Cardiac fibroblast (primary cell): ENCODE results near the gene CCDC134.

Experiments
- DNase-seq, 2 donors: peaks; one replicate each; pipeline versions ENCODE4 v3.0.0 to v3.0.0-alpha.2; 2010; ENCODE audit warnings: low read depth in 2 of 2
- H3K4me3 ChIP-seq, 2 donors: replicated peaks in 1 of 2; 1 replicate in 1 of 2; 2 replicates in 1 of 2; pipeline ENCODE4 v1.5.1; 2011; ENCODE audit warnings: low read depth in 2 of 2, low read length in 2 of 2, mild to moderate bottlenecking in 2 of 2, moderate library complexity in 1 of 2
- CTCF ChIP-seq: IDR thresholded peaks from one replicate; pipeline ENCODE4 v1.5.1; 2011; ENCODE audit warnings: low read depth, mild to moderate bottlenecking, low read length, inconsistent platforms

The CCDC134 gene

DNA sequence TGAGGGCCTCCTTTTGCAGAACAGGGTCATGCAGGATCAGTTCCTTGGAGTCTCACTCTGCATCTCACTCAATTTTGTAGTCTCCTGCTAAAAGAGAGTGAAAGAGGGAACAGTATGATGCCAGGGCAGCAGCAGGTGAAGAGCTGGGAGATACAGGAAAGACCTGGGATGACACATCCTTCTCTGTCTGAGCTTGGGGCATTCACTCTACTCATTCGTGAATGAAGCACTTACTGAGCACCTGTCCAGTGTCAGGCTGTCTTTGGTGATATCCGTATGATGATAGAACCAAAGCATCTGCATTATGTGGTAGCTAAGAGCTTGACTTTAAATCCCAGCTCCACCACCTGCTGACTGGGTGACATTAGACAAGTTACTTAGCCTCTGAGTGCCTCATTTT lies 46.8 kb downstream of the CCDC134 start:
- no peak overlapping the region for H3K4me3 ChIP-seq
- no peak for TF ChIP-seq CTCF
- DNase-seq, result no peak

DNA sequence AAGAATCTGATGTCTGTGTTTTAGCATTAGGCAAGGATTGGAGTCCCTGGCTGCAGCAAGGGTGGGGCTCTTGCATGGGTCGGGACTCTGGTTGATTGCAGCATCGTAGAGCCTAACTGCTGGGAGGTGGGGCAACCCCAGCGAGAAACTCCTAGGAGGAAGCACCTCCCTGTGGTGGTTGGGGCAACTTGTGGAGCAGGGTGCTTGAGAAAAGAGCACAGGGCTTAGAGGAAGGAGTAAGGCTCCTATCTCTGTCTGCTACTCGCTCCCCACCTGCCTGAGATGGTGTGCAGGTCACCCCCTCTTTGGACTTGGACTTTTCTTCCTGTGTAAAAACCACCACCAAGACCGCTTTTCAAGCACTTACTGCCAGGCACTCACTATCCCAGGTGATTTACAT lies 48.0 kb downstream of the CCDC134 start:
- no peak overlapping the region for H3K4me3 ChIP-seq
- peak in 1 of 2 donors; percentile 25 for DNase-seq
- TF ChIP-seq CTCF, result no peak

- DNase-seq, result no peak
- TF ChIP-seq CTCF, result no peak
- no peak overlapping the region for H3K4me3 ChIP-seq
Observed at GRCh38 chr22:41856469-41856868, 56.0 kb downstream of the CCDC134 start.

- no peak overlapping the region for H3K4me3 ChIP-seq
- TF ChIP-seq CTCF, result peak; percentile 69
- peak; percentile 69 to 75 for DNase-seq
Observed at GRCh38 chr22:41857155-41857859, 56.8 kb downstream of the CCDC134 start.

DNA sequence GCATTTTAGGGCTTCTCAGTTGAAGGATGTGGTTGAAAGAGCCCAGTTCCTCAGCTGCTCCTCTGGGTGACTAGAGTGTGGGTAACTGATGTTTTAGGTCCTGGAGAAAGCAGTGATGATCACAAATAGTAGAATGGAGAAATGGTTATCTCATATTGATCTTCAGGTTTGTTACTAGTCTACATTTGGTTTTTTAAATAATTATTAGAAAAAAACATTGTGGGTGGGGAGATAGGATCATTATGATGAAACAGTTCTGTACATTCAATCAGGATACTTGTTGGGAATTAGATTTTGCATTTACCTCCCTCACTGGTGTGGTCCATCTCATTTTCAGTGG lies 57.4 kb downstream of the CCDC134 start:
- no peak for DNase-seq
- no peak for TF ChIP-seq CTCF

DNA sequence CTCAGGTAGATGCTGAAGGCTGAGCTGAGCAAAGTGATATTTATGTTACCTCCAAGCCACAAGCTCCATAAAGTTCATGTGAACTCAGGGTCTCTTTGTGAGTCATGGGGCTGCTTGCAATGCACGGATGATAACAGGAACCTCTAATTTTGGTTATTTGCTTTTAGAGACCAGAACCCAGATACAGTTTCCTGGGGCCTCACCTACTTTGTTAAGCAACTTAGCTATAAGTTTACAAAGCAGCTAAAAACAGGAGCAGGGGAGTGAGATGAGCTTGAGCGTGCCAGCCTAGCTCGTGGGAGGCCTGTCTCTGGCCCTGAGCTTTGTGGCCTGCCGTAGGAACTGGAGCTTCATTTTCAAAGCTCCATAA lies 61.7 kb downstream of the CCDC134 start:
- no peak for TF ChIP-seq CTCF
- H3K4me3 ChIP-seq, result no peak overlapping the region
- peak; percentile 22 to 34 for DNase-seq

More for the DNA sequence above, 57.4 kb downstream of the CCDC134 start:
- no peak overlapping the region for H3K4me3 ChIP-seq
